Mesodermal cell (in vitro differentiated cells): ENCODE measurements around the gene PAGR1.
A peak's percentile ranks its signal among the peaks of the same experiment; 100 is the strongest.

Source experiments
- H3K27ac ChIP-seq: 2 replicates; pipeline ENCODE4 v1.7.0; 2013; ENCODE audit warnings: mild to moderate bottlenecking, low read depth, low read length, moderate library complexity; ENCODE audit not compliant: severe bottlenecking
- H3K36me3 ChIP-seq: 2 replicates; pipeline ENCODE4 v1.7.1; 2013; ENCODE audit warnings: mild to moderate bottlenecking, low read length, moderate library complexity; ENCODE audit not compliant: control insufficient read depth, insufficient read depth
- H3K4me1 ChIP-seq: one replicate; pipeline ENCODE4 v1.7.1; 2013; ENCODE audit warnings: mild to moderate bottlenecking, low read length; ENCODE audit not compliant: insufficient read depth, control insufficient read depth, poor library complexity, severe bottlenecking
- H3K4me3 ChIP-seq: 2 replicates; pipeline ENCODE4 v1.7.0; 2013; ENCODE audit warnings: low read length, control low read depth, mild to moderate bottlenecking; ENCODE audit not compliant: insufficient read depth, poor library complexity, severe bottlenecking; ENCODE audit errors: extremely low read depth
- H3K9me3 ChIP-seq: 2 replicates; pipeline ENCODE4 v1.7.1; 2013; ENCODE audit warnings: mild to moderate bottlenecking, low read length, moderate library complexity; ENCODE audit not compliant: control insufficient read depth
- WGBS, 2 experiments: methylation state at CpG; one replicate each; pipeline ENCODE4 v1.1.5; 2013; ENCODE audit warnings: missing lambda C conversion rate in 2 of 2; ENCODE audit not compliant: insufficient coverage in 2 of 2; 5-methylcytosine and 5-hydroxymethylcytosine counted together

Gene PAGR1

GRCh38 chr16:29842732-29843346, 26.9 kb downstream of the PAGR1 start:
- no peak overlapping the region for H3K4me3 ChIP-seq
- WGBS, 2 experiments = 94 to 96% methylated on average over 9 of the region's 9 CpGs
- H3K36me3 ChIP-seq = no peaks in the 10 kb centered on the region

GRCh38 chr16:29843931-29844330, 28.0 kb downstream of the PAGR1 start:
- 90 to 98% methylated on average over 6 of the region's 8 CpGs for WGBS, 2 experiments
- no peaks in the 10 kb centered on the region for H3K4me1 ChIP-seq
- H3K27ac ChIP-seq = no peak overlapping the region
- H3K4me3 ChIP-seq = no peak overlapping the region
- H3K9me3 ChIP-seq = no peaks in the 10 kb centered on the region
- H3K36me3 ChIP-seq = no peaks in the 10 kb centered on the region

More at GRCh38 chr16:29842732-29843346, 26.9 kb downstream of the PAGR1 start:
- Histone ChIP-seq H3K4me1 (peaks cover 6% of the 10 kb centered on the region), H3K9me3 (no peaks in the 10 kb centered on the region), H3K27ac (no peak overlapping the region)

- 94 to 95% methylated on average over 26 to 27 of the region's 28 CpGs for WGBS, 2 experiments
- Histone ChIP-seq H3K9me3 (no peaks in the 10 kb centered on the region), H3K27ac (no peak overlapping the region), H3K4me1 (peaks cover 6% of the 10 kb centered on the region), H3K36me3 (no peaks in the 10 kb centered on the region), H3K4me3 (no peak overlapping the region)
Observed at GRCh38 chr16:29844575-29845331, 28.8 kb downstream of the PAGR1 start.

- Histone ChIP-seq H3K4me3 (no peak overlapping the region), H3K4me1 (peaks cover 8% of the 10 kb centered on the region), H3K9me3 (no peaks in the 10 kb centered on the region), H3K36me3 (no peaks in the 10 kb centered on the region), H3K27ac (no peak overlapping the region)
- 93 to 96% methylated on average over 12 to 18 of the region's 18 CpGs for WGBS, 2 experiments
Observed at GRCh38 chr16:29845656-29846055, 29.7 kb downstream of the PAGR1 start.

GRCh38 chr16:29848420-29849297, 32.7 kb downstream of the PAGR1 start:
- peaks cover 8% of the 10 kb centered on the region for H3K4me1 ChIP-seq
- no peaks in the 10 kb centered on the region for H3K9me3 ChIP-seq
- 46 to 56% methylated on average over 10 to 12 of the region's 15 CpGs for WGBS, 2 experiments
- H3K4me3 ChIP-seq = no peak overlapping the region
- no peaks in the 10 kb centered on the region for H3K36me3 ChIP-seq
- H3K27ac ChIP-seq = no peak overlapping the region

GRCh38 chr16:29849505-29849904, 33.6 kb downstream of the PAGR1 start:
- 61 to 73% methylated on average over 2 to 4 of the region's 5 CpGs for WGBS, 2 experiments

GRCh38 chr16:29850998-29851397, 35.0 kb downstream of the PAGR1 start:
- Histone ChIP-seq H3K9me3 (no peaks in the 10 kb centered on the region), H3K27ac (no peak overlapping the region), H3K4me3 (no peak overlapping the region), H3K4me1 (peaks cover 8% of the 10 kb centered on the region), H3K36me3 (no peaks in the 10 kb centered on the region)
- 90% methylated on average over 2 of the region's 3 CpGs for WGBS, 2 experiments

More at GRCh38 chr16:29849505-29849904, 33.6 kb downstream of the PAGR1 start:
- Histone ChIP-seq H3K27ac (peak overlapping the region; percentile 66), H3K4me3 (no peak overlapping the region), H3K36me3 (no peaks in the 10 kb centered on the region), H3K4me1 (peaks cover 8% of the 10 kb centered on the region), H3K9me3 (no peaks in the 10 kb centered on the region)

GRCh38 chr16:29852654-29853053, 36.7 kb downstream of the PAGR1 start:
- Histone ChIP-seq H3K9me3 (no peaks in the 10 kb centered on the region), H3K4me3 (no peak overlapping the region), H3K36me3 (no peaks in the 10 kb centered on the region), H3K4me1 (peaks cover 8% of the 10 kb centered on the region), H3K27ac (no peak overlapping the region)
- WGBS, 2 experiments = 100% methylated on average over 1 of the region's 7 CpGs

GRCh38 chr16:29854520-29855100, 38.7 kb downstream of the PAGR1 start:
- peaks cover 16% of the 10 kb centered on the region for H3K36me3 ChIP-seq
- no peak overlapping the region for H3K4me3 ChIP-seq
- WGBS, 2 experiments = 83 to 95% methylated on average over 3 to 5 of the region's 5 CpGs
- H3K9me3 ChIP-seq = no peaks in the 10 kb centered on the region
- peaks cover 4% of the 10 kb centered on the region for H3K4me1 ChIP-seq
- H3K27ac ChIP-seq = no peak overlapping the region

GRCh38 chr16:29857133-29857760, 41.3 kb downstream of the PAGR1 start:
- WGBS, 2 experiments = 92 to 95% methylated on average over 6 to 7 of the region's 7 CpGs
- no peak overlapping the region for H3K4me3 ChIP-seq
- no peaks in the 10 kb centered on the region for H3K9me3 ChIP-seq
- H3K27ac ChIP-seq = no peak overlapping the region
- peaks cover 3% of the 10 kb centered on the region for H3K4me1 ChIP-seq
- H3K36me3 ChIP-seq = peaks cover 32% of the 10 kb centered on the region
